OCI-LY7 (cell line): ENCODE results near the gene CHD2.

Experiments
- CTCF ChIP-seq: fragments of 200-600 bp; sonication (generic); conservative IDR thresholded peaks from 2 replicates; pipeline ENCODE4 v1.5.1; 2014; ENCODE audit warnings: mild to moderate bottlenecking, antibody characterized with exemption, low read length, moderate library complexity, mixed read lengths
- EZH2phosphoT487 ChIP-seq: fragments of 200-600 bp; sonication (generic); IDR thresholded peaks from 2 replicates; pipeline ENCODE4 v1.6.1; 2018; ENCODE audit warnings: low read depth, borderline replicate concordance, mild to moderate bottlenecking, mixed run types, antibody characterized with exemption, low read length, moderate library complexity, mixed read lengths

- TF ChIP-seq CTCF (no peak), EZH2phosphoT487 (no peak)
Observed at GRCh38 chr15:92898988-92899582, 1.0 kb upstream of the CHD2 start.
